Epithelial cell of alveolus of lung (primary cell): ENCODE data around the gene CEP97. TPM values are rescaled to one million over a fixed set of nuclear protein-coding genes. Genes with fewer than 3 reads are reported as not detected.

Source experiments
- total RNA-seq: library from RNA; depleted of rRNA; stranded (reverse); fragments of >200 nt; gene quantifications from 2 replicates; pipeline ENCODE4 v1.2.1, GENCODE V29; 2015

The CEP97 gene, protein sequence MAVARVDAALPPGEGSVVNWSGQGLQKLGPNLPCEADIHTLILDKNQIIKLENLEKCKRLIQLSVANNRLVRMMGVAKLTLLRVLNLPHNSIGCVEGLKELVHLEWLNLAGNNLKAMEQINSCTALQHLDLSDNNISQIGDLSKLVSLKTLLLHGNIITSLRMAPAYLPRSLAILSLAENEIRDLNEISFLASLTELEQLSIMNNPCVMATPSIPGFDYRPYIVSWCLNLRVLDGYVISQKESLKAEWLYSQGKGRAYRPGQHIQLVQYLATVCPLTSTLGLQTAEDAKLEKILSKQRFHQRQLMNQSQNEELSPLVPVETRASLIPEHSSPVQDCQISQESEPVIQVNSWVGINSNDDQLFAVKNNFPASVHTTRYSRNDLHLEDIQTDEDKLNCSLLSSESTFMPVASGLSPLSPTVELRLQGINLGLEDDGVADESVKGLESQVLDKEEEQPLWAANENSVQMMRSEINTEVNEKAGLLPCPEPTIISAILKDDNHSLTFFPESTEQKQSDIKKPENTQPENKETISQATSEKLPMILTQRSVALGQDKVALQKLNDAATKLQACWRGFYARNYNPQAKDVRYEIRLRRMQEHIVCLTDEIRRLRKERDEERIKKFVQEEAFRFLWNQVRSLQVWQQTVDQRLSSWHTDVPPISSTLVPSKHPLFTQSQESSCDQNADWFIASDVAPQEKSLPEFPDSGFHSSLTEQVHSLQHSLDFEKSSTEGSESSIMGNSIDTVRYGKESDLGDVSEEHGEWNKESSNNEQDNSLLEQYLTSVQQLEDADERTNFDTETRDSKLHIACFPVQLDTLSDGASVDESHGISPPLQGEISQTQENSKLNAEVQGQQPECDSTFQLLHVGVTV
- total RNA-seq = 6.5 and 10.1 TPM in 2 replicates

DNA sequence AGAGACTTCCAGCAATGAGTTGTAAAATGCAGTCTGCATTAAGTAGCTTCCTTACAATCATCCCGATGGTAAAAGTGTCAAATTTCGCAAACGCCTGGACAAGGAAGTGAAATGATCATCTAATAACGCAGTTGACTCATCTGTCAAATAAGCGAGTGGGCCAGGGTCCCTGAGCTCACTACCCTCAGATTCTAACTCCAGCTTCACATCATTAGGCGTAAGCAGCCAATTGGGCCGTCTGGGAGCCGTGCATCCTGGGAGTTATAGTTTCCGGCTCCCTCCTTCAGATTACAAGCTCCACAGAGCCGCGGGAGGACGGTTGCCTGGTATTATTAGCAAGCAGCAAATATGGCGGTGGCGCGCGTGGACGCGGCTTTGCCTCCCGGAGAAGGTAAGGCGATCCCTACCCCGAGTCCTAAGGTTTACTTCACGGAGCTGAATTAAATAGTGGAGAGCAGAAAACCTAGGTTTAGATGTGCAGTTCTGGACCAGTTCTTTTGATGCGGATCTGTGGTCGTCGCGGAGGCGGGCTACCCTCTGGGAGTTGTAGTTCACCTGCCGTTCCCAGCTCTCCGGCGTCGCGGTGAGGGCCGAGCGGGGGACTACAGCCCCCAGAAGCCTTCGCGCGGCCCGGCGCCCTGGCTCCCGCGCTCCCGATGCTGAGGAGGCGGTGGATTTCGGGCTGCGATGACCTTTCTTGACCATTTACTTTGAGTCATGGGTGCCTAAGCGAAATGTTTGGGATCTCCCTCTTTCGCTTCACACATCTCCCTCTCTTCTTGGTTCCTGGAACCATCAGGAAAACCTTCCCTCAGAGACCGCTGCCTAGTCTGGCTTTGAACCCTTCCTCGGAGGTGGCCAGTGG lies at the start of gene CEP97:
Gene CEP97, plus strand, starts transcription at position 286 of the 865 bp plus-strand sequence. Its CDS starts 63 bp downstream, at position 349.

DNA sequence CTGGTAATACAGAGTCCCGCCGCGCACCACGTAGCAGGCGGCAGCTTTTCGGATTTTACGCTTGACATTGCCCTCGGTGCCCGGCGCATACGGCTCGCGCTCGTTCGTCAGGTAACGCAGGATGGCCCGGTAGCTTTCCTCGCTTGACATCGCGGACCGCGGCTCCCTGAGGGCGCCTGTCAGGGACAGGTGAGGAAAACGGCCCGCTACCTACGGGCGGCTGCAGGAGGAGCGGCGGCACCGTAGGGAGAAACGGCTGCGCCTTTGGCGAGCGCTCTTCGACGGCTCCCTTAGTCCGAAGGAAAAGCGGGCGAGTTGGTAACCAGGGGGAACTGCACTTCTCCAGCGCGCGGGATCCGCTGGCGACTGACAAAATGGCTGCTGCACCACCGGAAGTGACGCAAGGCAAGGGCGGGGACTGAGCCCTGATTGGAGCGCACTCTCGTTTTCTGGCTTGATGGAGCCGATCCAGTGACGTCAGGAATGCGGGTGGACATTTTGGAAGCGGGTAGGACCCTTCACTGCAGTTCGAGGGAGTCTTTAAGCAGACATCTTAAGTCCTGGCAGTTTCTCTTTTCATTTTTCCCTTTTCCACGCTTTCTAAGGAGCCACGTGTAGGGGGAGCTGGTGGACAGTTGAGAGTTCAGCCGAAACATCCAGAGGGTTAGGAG lies 47.5 kb upstream of the CEP97 start, which contains the start of gene ZBTB11:
Gene ZBTB11, minus strand, starts transcription at position 368 of the 671 bp plus-strand sequence. Its CDS starts 218 bp downstream, at position 150.

DNA sequence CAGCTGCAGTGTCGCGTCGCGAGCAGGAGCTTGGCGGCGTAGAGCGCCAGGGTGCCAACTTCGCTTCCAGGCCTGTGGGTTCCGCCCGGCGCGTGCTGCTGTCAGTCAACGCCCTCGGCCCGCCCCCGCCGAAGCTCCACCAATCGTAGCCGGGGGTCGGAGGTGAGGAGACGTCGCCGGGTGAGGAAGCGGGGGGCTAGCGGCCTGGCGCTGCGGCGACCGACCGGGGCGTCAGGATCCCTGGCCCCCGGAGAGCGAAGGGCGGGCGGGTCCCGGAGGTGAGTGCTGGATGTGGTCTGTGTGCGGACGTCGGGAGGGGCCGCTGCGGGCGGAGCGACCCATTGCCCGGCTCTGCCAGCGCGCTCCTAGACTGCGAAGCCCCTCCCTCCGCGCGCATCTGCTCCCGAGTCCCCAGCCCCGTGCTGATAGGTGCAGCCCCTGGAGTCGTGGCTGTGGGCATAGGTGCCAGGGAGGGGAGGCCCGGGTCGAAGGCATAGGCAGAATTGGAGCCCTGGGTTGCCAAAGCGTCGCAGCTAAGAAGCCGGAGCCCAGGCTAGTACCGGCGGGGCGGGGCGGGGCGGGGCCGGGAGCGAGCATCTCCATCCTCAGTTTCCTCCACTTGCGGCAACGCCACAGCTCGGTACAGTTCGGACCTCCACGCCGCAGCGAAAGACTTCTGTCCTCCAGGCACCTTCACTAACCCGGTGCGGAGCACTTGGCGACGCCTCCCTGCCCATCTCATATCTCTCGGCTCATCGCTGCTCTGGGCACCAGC lies 54.8 kb downstream of the CEP97 start, which contains the start of gene NXPE3:
Gene NXPE3, plus strand, starts transcription at position 165 of the 775 bp plus-strand sequence. CDS start 6,386 bp downstream, outside the sequence.

Other genes starting within 250 kb of the CEP97 start
- 4.9 and 7.5 TPM in 2 replicates for gene SENP7, start 211.4 kb upstream of the CEP97 start, total RNA-seq
- 24.3 and 33.1 TPM in 2 replicates for gene TRMT10C, start 162.7 kb upstream of the CEP97 start, total RNA-seq
- gene PCNP, start 150.4 kb upstream of the CEP97 start, total RNA-seq = 71.5 and 86.4 TPM in 2 replicates
- gene ZBTB11, start 47.5 kb upstream of the CEP97 start, total RNA-seq = 14.9 and 16.2 TPM in 2 replicates
- 2,022 and 2,236 TPM in 2 replicates for gene RPL24, start 37.9 kb upstream of the CEP97 start, total RNA-seq
- gene NXPE3, start 54.6 kb downstream of the CEP97 start, total RNA-seq = 16.4 and 19.5 TPM in 2 replicates
- 18.8 and 30.8 TPM in 2 replicates for gene NFKBIZ, start 124.9 kb downstream of the CEP97 start, total RNA-seq